Measurements from ENCODE around the gene FEZ2. TPM values are rescaled to one million over a fixed set of nuclear protein-coding genes. Genes with fewer than 3 reads are reported as not detected.
A peak's percentile ranks its signal among the peaks of the same experiment; 100 is the strongest.

Gene FEZ2
- total and polyA plus RNA-seq, 10 of the 15 experiments (the other 5 are each of a cell fraction or from before 2014, with no cell fraction given) = 3.0 to 15.4 (median 6.6) TPM

DNA sequence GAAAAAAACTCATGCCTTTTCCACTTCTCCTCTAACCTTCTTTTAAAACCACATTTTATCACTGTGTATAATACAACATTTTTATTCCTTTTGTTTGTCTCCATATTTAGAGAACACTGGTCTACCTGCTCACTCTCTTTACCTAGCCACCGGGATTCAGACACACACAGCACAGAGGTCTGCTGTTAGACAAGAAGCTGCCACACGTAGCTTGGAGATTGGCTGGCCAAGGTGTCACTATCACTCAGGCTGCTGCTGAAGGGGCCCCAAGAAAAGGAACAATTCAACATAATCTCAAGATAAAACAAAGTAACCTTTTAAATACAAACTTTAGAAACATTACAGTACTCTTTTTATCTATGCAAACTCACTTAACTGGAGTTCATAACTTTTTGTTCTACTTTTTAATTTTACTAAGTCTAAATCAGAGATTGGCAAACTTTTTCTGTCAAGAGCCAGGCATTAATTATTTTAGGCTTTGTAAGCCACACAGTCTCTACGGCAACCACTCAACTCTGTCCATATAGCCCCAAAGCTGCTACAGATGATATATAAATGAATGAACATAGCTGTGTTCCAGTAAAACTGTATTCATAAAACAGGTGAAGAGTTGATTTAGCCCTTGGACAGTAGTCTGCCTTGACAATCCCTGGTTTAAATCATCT, 25.8 kb downstream of the FEZ2 start (continued):
- TF ChIP-seq, protein P1, sequence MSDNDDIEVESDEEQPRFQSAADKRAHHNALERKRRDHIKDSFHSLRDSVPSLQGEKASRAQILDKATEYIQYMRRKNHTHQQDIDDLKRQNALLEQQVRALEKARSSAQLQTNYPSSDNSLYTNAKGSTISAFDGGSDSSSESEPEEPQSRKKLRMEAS (IDR thresholded peaks at IDR 0.05; ENCODE audit: low read depth, low read length) = no peak
- TF ChIP-seq NFXL1 (IDR thresholded peaks at IDR 0.05; ENCODE audit: borderline replicate concordance) (no peak), GATAD2B (conservative IDR thresholded peaks at IDR 0.05; ENCODE audit: low read depth) (no peak)
- TF ChIP-seq, protein P2, sequence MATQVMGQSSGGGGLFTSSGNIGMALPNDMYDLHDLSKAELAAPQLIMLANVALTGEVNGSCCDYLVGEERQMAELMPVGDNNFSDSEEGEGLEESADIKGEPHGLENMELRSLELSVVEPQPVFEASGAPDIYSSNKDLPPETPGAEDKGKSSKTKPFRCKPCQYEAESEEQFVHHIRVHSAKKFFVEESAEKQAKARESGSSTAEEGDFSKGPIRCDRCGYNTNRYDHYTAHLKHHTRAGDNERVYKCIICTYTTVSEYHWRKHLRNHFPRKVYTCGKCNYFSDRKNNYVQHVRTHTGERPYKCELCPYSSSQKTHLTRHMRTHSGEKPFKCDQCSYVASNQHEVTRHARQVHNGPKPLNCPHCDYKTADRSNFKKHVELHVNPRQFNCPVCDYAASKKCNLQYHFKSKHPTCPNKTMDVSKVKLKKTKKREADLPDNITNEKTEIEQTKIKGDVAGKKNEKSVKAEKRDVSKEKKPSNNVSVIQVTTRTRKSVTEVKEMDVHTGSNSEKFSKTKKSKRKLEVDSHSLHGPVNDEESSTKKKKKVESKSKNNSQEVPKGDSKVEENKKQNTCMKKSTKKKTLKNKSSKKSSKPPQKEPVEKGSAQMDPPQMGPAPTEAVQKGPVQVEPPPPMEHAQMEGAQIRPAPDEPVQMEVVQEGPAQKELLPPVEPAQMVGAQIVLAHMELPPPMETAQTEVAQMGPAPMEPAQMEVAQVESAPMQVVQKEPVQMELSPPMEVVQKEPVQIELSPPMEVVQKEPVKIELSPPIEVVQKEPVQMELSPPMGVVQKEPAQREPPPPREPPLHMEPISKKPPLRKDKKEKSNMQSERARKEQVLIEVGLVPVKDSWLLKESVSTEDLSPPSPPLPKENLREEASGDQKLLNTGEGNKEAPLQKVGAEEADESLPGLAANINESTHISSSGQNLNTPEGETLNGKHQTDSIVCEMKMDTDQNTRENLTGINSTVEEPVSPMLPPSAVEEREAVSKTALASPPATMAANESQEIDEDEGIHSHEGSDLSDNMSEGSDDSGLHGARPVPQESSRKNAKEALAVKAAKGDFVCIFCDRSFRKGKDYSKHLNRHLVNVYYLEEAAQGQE (IDR thresholded peaks at IDR 0.05; ENCODE audit: low read depth, low read length) = no peak

- POLR2A ChIA-PET = no interaction called here
- Histone ChIP-seq H3K4me2 (ENCODE audit: control insufficient read depth, insufficient read depth) (no peak overlapping the region), H3K9ac (ENCODE audit: control insufficient read depth, insufficient read depth, low read length) (no peak overlapping the region), H3K36me3 (ENCODE audit: control insufficient read depth in 2 of 2, insufficient read depth in 2 of 2, low read length in 1 of 2) (peaks cover 0 to 7% of the 10 kb centered on the region in 2 experiments; a peak in 2 of 4 replicates), H3K79me2 (ENCODE audit: control insufficient read depth, insufficient read depth, low read length) (no peaks in the 10 kb centered on the region; the same call in 1 of the 2 replicates), H2AFZ (ENCODE audit: control insufficient read depth, low read depth, low read length) (no peak overlapping the region), H4K20me1 (ENCODE audit: control insufficient read depth, insufficient read depth) (no peaks in the 10 kb centered on the region), H3K4me3 (no peak overlapping the region), H3K27ac (ENCODE audit: control insufficient read depth, insufficient read depth) (no peak overlapping the region), H3K4me1 (ENCODE audit: control insufficient read depth, insufficient read depth, low read length) (no peaks in the 10 kb centered on the region), H3K9me3 (replicated peaks; ENCODE audit: control insufficient read depth, insufficient read depth, low read length) (no peaks in the 10 kb centered on the region), H3K27me3 (replicated peaks in 1 of 2; ENCODE audit: control insufficient read depth in 2 of 2, insufficient read depth in 2 of 2, low read length in 1 of 2) (no peaks in the 10 kb centered on the region)
- CTCF ChIA-PET = interaction anchor here (1.3 kb wide), 1 partner anchor 39 kb away, joined by 3 read pairs; no protein-coding TSS in a partner anchor
- no TSS peak for BruUV-seq (replicated peaks)
- in situ Hi-C loops (cut with MboI) = no loop called here
- RAD21 ChIA-PET (ENCODE audit: unreplicated experiment) = no interaction called here
- peak; percentile 47 for FAIRE-seq
- intact Hi-C loops (cut with micrococcal nuclease; ENCODE audit: unreplicated experiment) = no loop called here
- no peak for ATAC-seq
- no peak for DNase-seq (ENCODE audit: low read depth, low spot score)
- WGBS (ENCODE audit: insufficient coverage, insufficient replicate concordance, low lambda C conversion rate, missing lambda C conversion rate) = 35% methylated on average over 1 of the region's 1 CpG
- SMC1A ChIA-PET (ENCODE audit: uncharacterized antibody, unreplicated experiment) = no interaction called here
- TF ChIP-seq, protein P1 (IDR thresholded peaks at IDR 0.05; ENCODE audit: low read depth, low read length) = no peak
- TF ChIP-seq, protein P3, sequence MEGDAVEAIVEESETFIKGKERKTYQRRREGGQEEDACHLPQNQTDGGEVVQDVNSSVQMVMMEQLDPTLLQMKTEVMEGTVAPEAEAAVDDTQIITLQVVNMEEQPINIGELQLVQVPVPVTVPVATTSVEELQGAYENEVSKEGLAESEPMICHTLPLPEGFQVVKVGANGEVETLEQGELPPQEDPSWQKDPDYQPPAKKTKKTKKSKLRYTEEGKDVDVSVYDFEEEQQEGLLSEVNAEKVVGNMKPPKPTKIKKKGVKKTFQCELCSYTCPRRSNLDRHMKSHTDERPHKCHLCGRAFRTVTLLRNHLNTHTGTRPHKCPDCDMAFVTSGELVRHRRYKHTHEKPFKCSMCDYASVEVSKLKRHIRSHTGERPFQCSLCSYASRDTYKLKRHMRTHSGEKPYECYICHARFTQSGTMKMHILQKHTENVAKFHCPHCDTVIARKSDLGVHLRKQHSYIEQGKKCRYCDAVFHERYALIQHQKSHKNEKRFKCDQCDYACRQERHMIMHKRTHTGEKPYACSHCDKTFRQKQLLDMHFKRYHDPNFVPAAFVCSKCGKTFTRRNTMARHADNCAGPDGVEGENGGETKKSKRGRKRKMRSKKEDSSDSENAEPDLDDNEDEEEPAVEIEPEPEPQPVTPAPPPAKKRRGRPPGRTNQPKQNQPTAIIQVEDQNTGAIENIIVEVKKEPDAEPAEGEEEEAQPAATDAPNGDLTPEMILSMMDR (IDR thresholded peaks at IDR 0.05 in 2 of 3, conservative IDR thresholded peaks at IDR 0.05 in 1 of 3; ENCODE audit: control insufficient read depth in 2 of 3, extremely low read depth in 1 of 3, insufficient read depth in 1 of 3, low read depth in 3 of 3, low read length in 3 of 3) = no peak
- TF ChIP-seq, protein P4, sequence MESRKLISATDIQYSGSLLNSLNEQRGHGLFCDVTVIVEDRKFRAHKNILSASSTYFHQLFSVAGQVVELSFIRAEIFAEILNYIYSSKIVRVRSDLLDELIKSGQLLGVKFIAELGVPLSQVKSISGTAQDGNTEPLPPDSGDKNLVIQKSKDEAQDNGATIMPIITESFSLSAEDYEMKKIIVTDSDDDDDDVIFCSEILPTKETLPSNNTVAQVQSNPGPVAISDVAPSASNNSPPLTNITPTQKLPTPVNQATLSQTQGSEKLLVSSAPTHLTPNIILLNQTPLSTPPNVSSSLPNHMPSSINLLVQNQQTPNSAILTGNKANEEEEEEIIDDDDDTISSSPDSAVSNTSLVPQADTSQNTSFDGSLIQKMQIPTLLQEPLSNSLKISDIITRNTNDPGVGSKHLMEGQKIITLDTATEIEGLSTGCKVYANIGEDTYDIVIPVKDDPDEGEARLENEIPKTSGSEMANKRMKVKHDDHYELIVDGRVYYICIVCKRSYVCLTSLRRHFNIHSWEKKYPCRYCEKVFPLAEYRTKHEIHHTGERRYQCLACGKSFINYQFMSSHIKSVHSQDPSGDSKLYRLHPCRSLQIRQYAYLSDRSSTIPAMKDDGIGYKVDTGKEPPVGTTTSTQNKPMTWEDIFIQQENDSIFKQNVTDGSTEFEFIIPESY (IDR thresholded peaks at IDR 0.05) = no peak
- TF ChIP-seq SREBF2 (IDR thresholded peaks at IDR 0.05; ENCODE audit: low read length) (no peak), HDGF (IDR thresholded peaks at IDR 0.05) (no peak), NFYB (IDR thresholded peaks at IDR 0.05; ENCODE audit: insufficient read depth, low read depth, low read length) (no peak)
Measured at GRCh38 chr2:36570416-36570815, 27.6 kb downstream of the FEZ2 start.

Data from GM12878 (cell line).